Caco-2 (cell line): ENCODE data around the gene HIVEP3. TPM values are rescaled to one million over a fixed set of nuclear protein-coding genes. Genes with fewer than 3 reads are reported as not detected.

Source experiments
- BruUV-seq: library from RNA; stranded (reverse); fragments of 400-500 nt; replicated peaks from 2 replicates; lab custom pipeline; 2021; lab: Mats Ljungman, UMichigan
- CTCF ChIA-PET: fragments of 300-600 bp; sonication (Branson Sonifier 250); formaldehyde crosslinking; loops from one replicate; lab custom pipeline; 2022; ENCODE audit warnings: antibody characterized with exemption; lab: Charles Lee
- POLR2A ChIA-PET: fragments of 300-600 bp; sonication (Branson Sonifier 250); formaldehyde crosslinking; loops from one replicate; lab custom pipeline; 2022; ENCODE audit warnings: antibody characterized with exemption; lab: Charles Lee
- DNase-seq, 2 experiments: peaks; one replicate each; pipeline versions ENCODE4 v3.0.0 to v3.0.0-alpha.2; 2020 to 2022
- H3K27me3 ChIP-seq: replicated peaks from 2 replicates; pipeline ENCODE4 v1.6.0; 2011; ENCODE audit warnings: low read length; ENCODE audit not compliant: control insufficient read depth, insufficient read depth
- H3K36me3 ChIP-seq: 2 replicates; pipeline ENCODE4 v1.5.1; 2011; ENCODE audit warnings: low read length; ENCODE audit not compliant: control insufficient read depth, insufficient read depth
- H3K4me1 ChIP-seq: fragments of 250-450 bp; sonication (Bioruptor Pico); 2 replicates; pipeline ENCODE4 v1.5.1; 2020; ENCODE audit warnings: mild to moderate bottlenecking
- H3K4me3 ChIP-seq: 2 replicates; pipeline ENCODE4 v1.5.1; 2011; ENCODE audit warnings: low read depth, mild to moderate bottlenecking, control low read depth, low read length
- H3K9me3 ChIP-seq: fragments of 250-450 bp; sonication (Bioruptor Pico); 2 replicates; pipeline ENCODE4 v1.5.1; 2020; ENCODE audit warnings: mild to moderate bottlenecking, moderate library complexity
- H3K27ac Mint-ChIP-seq: one replicate; pipeline ENCODE4 v1.8.0; 2022; ENCODE audit warnings: mixed read lengths; ENCODE audit not compliant: unreplicated experiment
- H3K27me3 Mint-ChIP-seq: one replicate; pipeline ENCODE4 v1.8.0; 2022; ENCODE audit warnings: mixed read lengths; ENCODE audit not compliant: insufficient read depth, unreplicated experiment
- H3K36me3 Mint-ChIP-seq: one replicate; pipeline ENCODE4 v1.8.0; 2022; ENCODE audit warnings: mild to moderate bottlenecking, mixed read lengths; ENCODE audit not compliant: insufficient read depth, unreplicated experiment
- H3K4me1 Mint-ChIP-seq: one replicate; pipeline ENCODE4 v1.8.0; 2022; ENCODE audit warnings: low read depth, mixed read lengths; ENCODE audit not compliant: unreplicated experiment
- H3K4me3 Mint-ChIP-seq: one replicate; pipeline ENCODE4 v1.8.0; 2022; ENCODE audit warnings: mild to moderate bottlenecking, moderate library complexity, mixed read lengths; ENCODE audit not compliant: unreplicated experiment
- H3K9me3 Mint-ChIP-seq: one replicate; pipeline ENCODE4 v1.8.0; 2022; ENCODE audit warnings: mixed read lengths; ENCODE audit not compliant: unreplicated experiment
- intact Hi-C: fragments of 100-400 bp; cut with micrococcal nuclease; formaldehyde crosslinking; loops from one replicate; pipeline ENCODE4 v1.10.0; 2022; ENCODE audit not compliant: unreplicated experiment
- total RNA-seq: library from RNA; stranded (reverse); gene quantifications from 2 replicates; pipeline ENCODE4 v1.2.3, GENCODE V29; 2022
- TF ChIP-seq, protein P1 (sequence below), 2 experiments: fragments of 200-600 bp in 1 of 2; IDR thresholded peaks; 1 replicate in 1 of 2; 2 replicates in 1 of 2; pipeline versions ENCODE4 v1.5.1 to v1.8.0; 2011 to 2022; ENCODE audit warnings: antibody characterized with exemption in 1 of 2, control low read depth in 1 of 2, inconsistent platforms in 1 of 2, low read depth in 1 of 2, low read length in 1 of 2, mild to moderate bottlenecking in 1 of 2, moderate library complexity in 1 of 2; ENCODE audit not compliant: insufficient read depth in 1 of 2, severe bottlenecking in 1 of 2, unreplicated experiment in 1 of 2

The HIVEP3 gene
- total RNA-seq, 1 experiment from 2014 or later: 0.25 TPM

DNA sequence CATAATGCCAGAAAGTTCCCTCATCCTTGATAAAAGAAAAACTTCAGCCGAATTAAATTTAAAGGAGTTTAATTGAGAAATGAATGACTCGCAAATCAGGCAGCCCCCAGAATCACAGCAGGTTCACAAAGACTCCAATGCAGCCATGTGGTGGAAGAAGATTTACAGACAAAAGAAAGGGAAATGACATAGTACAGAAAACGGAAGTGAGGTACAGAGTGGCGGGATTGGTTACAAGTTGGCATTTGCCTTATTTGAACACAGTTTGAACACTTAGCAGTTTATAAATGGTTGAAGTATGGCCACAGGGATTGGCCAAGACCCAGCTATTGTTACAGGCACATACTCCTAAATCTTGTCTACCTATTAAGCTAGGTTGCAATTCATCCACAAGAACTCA lies 46.6 kb downstream of the HIVEP3 start:
- no peak for DNase-seq
- no peaks in the 10 kb centered on the region for H3K9me3 ChIP-seq
- TF ChIP-seq, protein P1, sequence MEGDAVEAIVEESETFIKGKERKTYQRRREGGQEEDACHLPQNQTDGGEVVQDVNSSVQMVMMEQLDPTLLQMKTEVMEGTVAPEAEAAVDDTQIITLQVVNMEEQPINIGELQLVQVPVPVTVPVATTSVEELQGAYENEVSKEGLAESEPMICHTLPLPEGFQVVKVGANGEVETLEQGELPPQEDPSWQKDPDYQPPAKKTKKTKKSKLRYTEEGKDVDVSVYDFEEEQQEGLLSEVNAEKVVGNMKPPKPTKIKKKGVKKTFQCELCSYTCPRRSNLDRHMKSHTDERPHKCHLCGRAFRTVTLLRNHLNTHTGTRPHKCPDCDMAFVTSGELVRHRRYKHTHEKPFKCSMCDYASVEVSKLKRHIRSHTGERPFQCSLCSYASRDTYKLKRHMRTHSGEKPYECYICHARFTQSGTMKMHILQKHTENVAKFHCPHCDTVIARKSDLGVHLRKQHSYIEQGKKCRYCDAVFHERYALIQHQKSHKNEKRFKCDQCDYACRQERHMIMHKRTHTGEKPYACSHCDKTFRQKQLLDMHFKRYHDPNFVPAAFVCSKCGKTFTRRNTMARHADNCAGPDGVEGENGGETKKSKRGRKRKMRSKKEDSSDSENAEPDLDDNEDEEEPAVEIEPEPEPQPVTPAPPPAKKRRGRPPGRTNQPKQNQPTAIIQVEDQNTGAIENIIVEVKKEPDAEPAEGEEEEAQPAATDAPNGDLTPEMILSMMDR (IDR thresholded peaks at IDR 0.05; ENCODE audit: insufficient read depth in 1 of 2, low read depth in 1 of 2, low read length in 1 of 2, severe bottlenecking in 1 of 2, unreplicated experiment in 1 of 2): no peak
- Mint-ChIP-seq H3K9me3 (no peaks in the 10 kb centered on the region), H3K27ac (no peak overlapping the region), H3K4me1 (no peaks in the 10 kb centered on the region), H3K27me3 (no peaks in the 10 kb centered on the region), H3K36me3 (no peaks in the 10 kb centered on the region), H3K4me3 (no peak overlapping the region)
- no peaks in the 10 kb centered on the region for H3K27me3 ChIP-seq
- no TSS peak for BruUV-seq
- intact Hi-C loops: no loop called here
- CTCF ChIA-PET: no interaction called here
- POLR2A ChIA-PET: no interaction called here
- H3K4me3 ChIP-seq: no peak overlapping the region
- no peaks in the 10 kb centered on the region for H3K36me3 ChIP-seq
- H3K4me1 ChIP-seq: no peaks in the 10 kb centered on the region

DNA sequence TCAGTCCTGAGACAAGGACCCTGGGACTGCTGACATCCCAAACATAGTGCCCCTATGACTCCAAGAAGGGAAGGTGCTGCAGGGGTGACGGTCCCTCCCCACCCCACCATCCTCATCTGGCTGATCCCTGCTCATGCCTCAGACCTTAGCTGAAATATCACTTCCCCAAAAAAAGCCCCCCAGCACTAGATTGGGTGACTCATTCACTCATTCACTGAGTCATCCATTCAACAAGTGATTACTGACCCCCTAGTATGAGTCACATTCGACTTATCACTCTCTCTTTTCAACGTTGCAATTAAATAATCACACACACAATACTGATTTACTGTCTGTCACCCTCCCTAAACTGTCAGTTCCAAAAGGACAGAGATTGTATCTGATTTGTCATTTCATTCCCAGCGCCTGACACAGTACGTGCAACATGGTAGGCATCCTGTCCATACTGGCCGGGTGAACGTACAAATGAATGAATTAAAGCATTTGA lies 48.6 kb downstream of the HIVEP3 start:
- TF ChIP-seq, protein P1 (IDR thresholded peaks at IDR 0.05; ENCODE audit: insufficient read depth in 1 of 2, low read depth in 1 of 2, low read length in 1 of 2, severe bottlenecking in 1 of 2, unreplicated experiment in 1 of 2): no peak
- CTCF ChIA-PET: no interaction called here
- Histone ChIP-seq H3K27me3 (no peaks in the 10 kb centered on the region), H3K4me1 (no peaks in the 10 kb centered on the region), H3K36me3 (no peaks in the 10 kb centered on the region), H3K9me3 (no peaks in the 10 kb centered on the region), H3K4me3 (no peak overlapping the region)
- Mint-ChIP-seq H3K27ac (no peak overlapping the region), H3K9me3 (no peaks in the 10 kb centered on the region), H3K4me1 (no peaks in the 10 kb centered on the region), H3K27me3 (no peaks in the 10 kb centered on the region), H3K36me3 (no peaks in the 10 kb centered on the region), H3K4me3 (no peak overlapping the region)
- no TSS peak for BruUV-seq
- intact Hi-C loops: no loop called here
- DNase-seq: no peak
- POLR2A ChIA-PET: no interaction called here

DNA sequence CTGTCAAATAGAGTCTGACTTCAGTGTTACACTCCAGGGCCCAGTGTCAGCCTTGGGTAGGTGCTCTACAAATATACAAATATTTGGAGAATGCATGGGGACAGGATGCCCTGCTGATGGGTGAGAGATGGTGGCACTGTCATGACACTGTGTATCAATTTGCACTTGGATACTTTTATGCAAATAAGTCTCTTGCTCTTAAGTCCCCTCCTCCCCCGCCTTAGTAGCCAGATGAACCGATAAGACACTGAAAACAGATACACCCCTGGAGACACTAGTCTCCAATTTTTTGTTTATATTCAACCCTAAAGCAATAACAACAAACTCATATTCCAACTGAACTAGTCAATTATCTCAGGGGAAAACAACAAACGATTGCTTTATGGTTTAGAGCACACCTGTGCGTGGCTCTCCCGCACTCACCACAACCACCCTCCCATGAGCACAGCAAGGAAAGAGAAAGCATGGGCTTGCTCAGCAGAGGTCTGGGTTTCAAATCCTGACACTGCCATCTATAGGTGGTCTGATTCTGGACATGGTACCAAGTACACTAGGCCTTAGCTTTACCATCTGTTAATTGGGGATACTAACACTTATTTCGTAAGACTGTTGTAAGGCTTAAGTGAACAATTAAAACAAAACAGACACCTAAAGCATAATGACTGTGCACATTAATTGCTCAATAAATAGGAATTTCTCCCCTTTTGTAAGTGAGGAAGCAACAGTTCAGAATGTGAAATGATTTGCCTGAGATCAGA lies 50.3 kb downstream of the HIVEP3 start:
- H3K4me3 ChIP-seq: no peak overlapping the region
- no peaks in the 10 kb centered on the region for H3K27me3 Mint-ChIP-seq
- no peak for DNase-seq
- no peaks in the 10 kb centered on the region for H3K4me1 Mint-ChIP-seq
- H3K9me3 ChIP-seq: no peaks in the 10 kb centered on the region
- ChIA-PET POLR2A (interaction anchor here (0.6 kb wide), 1 partner anchor 467 kb away, joined by 3 read pairs; no protein-coding TSS in a partner anchor), CTCF (no interaction called here)
- H3K27ac Mint-ChIP-seq: no peak overlapping the region
- intact Hi-C loops: no loop called here
- BruUV-seq: no TSS peak
- H3K36me3 Mint-ChIP-seq: no peaks in the 10 kb centered on the region
- H3K27me3 ChIP-seq: no peaks in the 10 kb centered on the region
- H3K4me3 Mint-ChIP-seq: no peak overlapping the region
- TF ChIP-seq, protein P1 (IDR thresholded peaks at IDR 0.05; ENCODE audit: insufficient read depth in 1 of 2, low read depth in 1 of 2, low read length in 1 of 2, severe bottlenecking in 1 of 2, unreplicated experiment in 1 of 2): no peak
- no peaks in the 10 kb centered on the region for H3K36me3 ChIP-seq
- H3K9me3 Mint-ChIP-seq: no peaks in the 10 kb centered on the region
- no peaks in the 10 kb centered on the region for H3K4me1 ChIP-seq
